AG10803 (cell line): Measurements from ENCODE around the gene GAA.

Source experiments
- DNase-seq: peaks from one replicate; pipeline ENCODE4 v3.0.0; 2010; ENCODE audit warnings: low read depth
- H3K4me3 ChIP-seq: 2 replicates; pipeline ENCODE4 v1.5.1; 2011; ENCODE audit warnings: mild to moderate bottlenecking, low read length, control low read depth
- CTCF ChIP-seq: conservative IDR thresholded peaks from 2 replicates; pipeline ENCODE4 v1.5.1; 2011; ENCODE audit warnings: mild to moderate bottlenecking, low read length, control low read depth, inconsistent platforms

GAA gene

GRCh38 chr17:80133626-80133970 is 32.2 kb downstream of the GAA start:
- no peak overlapping the region for H3K4me3 ChIP-seq
- no peak for DNase-seq
- no peak for TF ChIP-seq CTCF

GRCh38 chr17:80137131-80137530 is 35.8 kb downstream of the GAA start:
- DNase-seq, result no peak
- TF ChIP-seq CTCF, result no peak
- H3K4me3 ChIP-seq, result no peak overlapping the region

GRCh38 chr17:80138856-80139426 is 37.6 kb downstream of the GAA start:
- no peak for TF ChIP-seq CTCF
- no peak overlapping the region for H3K4me3 ChIP-seq
- DNase-seq, result no peak

- no peak for TF ChIP-seq CTCF
- H3K4me3 ChIP-seq, result no peak overlapping the region
Measured at GRCh38 chr17:80141463-80142165, 40.2 kb downstream of the GAA start.

GRCh38 chr17:80142929-80143328 is 41.5 kb downstream of the GAA start:
- DNase-seq, result no peak
- no peak for TF ChIP-seq CTCF
- H3K4me3 ChIP-seq, result no peak overlapping the region

More at GRCh38 chr17:80141463-80142165, 40.2 kb downstream of the GAA start:
- no peak for DNase-seq

GRCh38 chr17:80145076-80146075 is 44.0 kb downstream of the GAA start:
- TF ChIP-seq CTCF, result no peak
- DNase-seq, result no peak
- peak overlapping the region; percentile 95 for H3K4me3 ChIP-seq
